Fibroblast of lung (primary cell): ENCODE results near the gene NDUFAF7. TPM values are rescaled to one million over a fixed set of nuclear protein-coding genes. Genes with fewer than 3 reads are reported as not detected.
A peak's percentile ranks its signal among the peaks of the same experiment; 100 is the strongest.

Experiments used
- DNase-seq, 2 donors: peaks; one replicate each; pipeline versions ENCODE4 v3.0.0 to v3.0.0-alpha.2; 2010; ENCODE audit warnings: low read depth in 2 of 2
- H2AFZ ChIP-seq: 2 replicates; pipeline ENCODE4 v1.5.1; 2012; ENCODE audit warnings: low read length, control low read depth, inconsistent platforms
- H3K27ac ChIP-seq: 2 replicates; pipeline ENCODE4 v1.5.1; 2011; ENCODE audit warnings: low read length, control low read depth; ENCODE audit not compliant: insufficient read depth
- H3K27me3 ChIP-seq: 2 replicates; pipeline ENCODE4 v1.5.1; 2011; ENCODE audit warnings: mild to moderate bottlenecking, low read length; ENCODE audit not compliant: control insufficient read depth, insufficient read depth
- H3K36me3 ChIP-seq: 2 replicates; pipeline ENCODE4 v1.5.1; 2011; ENCODE audit warnings: low read length; ENCODE audit not compliant: control insufficient read depth, insufficient read depth
- H3K4me1 ChIP-seq: 2 replicates; pipeline ENCODE4 v1.5.1; 2011; ENCODE audit warnings: low read length; ENCODE audit not compliant: control insufficient read depth, insufficient read depth; ENCODE audit errors: extremely low read depth
- H3K4me2 ChIP-seq: 2 replicates; pipeline ENCODE4 v1.5.1; 2011; ENCODE audit warnings: low read length, control low read depth; ENCODE audit not compliant: insufficient read depth; ENCODE audit errors: extremely low read depth
- H3K4me3 ChIP-seq, 4 experiments: fragments of 200-600 bp in 1 of 4; sonication (generic) in 1 of 4; replicated peaks in 1 of 4; 2 replicates each; pipeline ENCODE4 v1.5.1; 2011 to 2016; ENCODE audit warnings: low read length in 4 of 4, low read depth in 3 of 4, mild to moderate bottlenecking in 3 of 4, control low read depth in 2 of 4, inconsistent platforms in 1 of 4, mixed read lengths in 1 of 4; ENCODE audit not compliant: insufficient read depth in 1 of 4; ENCODE audit errors: control extremely low read depth in 1 of 4
- H3K79me2 ChIP-seq: 2 replicates; pipeline ENCODE4 v1.5.1; 2012; ENCODE audit warnings: mild to moderate bottlenecking, low read length, inconsistent platforms; ENCODE audit not compliant: control insufficient read depth, insufficient read depth
- H3K9ac ChIP-seq: 2 replicates; pipeline ENCODE4 v1.5.1; 2011; ENCODE audit warnings: mild to moderate bottlenecking, low read length, control low read depth; ENCODE audit not compliant: insufficient read depth
- H3K9me3 ChIP-seq: 2 replicates; pipeline ENCODE4 v1.5.1; 2012; ENCODE audit warnings: low read depth, low read length; ENCODE audit not compliant: control insufficient read depth, insufficient read depth
- H4K20me1 ChIP-seq: 2 replicates; pipeline ENCODE4 v1.5.1; 2011; ENCODE audit warnings: low read length; ENCODE audit not compliant: control insufficient read depth, insufficient read depth; ENCODE audit errors: extremely low read depth
- EZH2 ChIP-seq: IDR thresholded peaks from 2 replicates; pipeline ENCODE4 v1.5.1; 2012; ENCODE audit warnings: low read length, control low read depth, mild to moderate bottlenecking; ENCODE audit errors: missing control alignments
- polyA plus RNA-seq, 2 donors: library from polyadenylated mRNA; depleted of rRNA in 1 of 2; stranded (reverse) in 1 of 2; unstranded in 1 of 2; fragments of >200 nt; gene quantifications; 2 replicates each; pipeline ENCODE4 v1.2.1, GENCODE V29; 2011 to 2012; ENCODE audit warnings: missing spikeins in 1 of 2
- total RNA-seq: library from RNA; depleted of rRNA; stranded (reverse); fragments of >200 nt; gene quantifications from 2 replicates; pipeline ENCODE4 v1.2.1, GENCODE V29; 2014
- TF ChIP-seq, protein P1 (sequence below), 2 donors: IDR thresholded peaks in 1 of 2; conservative IDR thresholded peaks in 1 of 2; 1 replicate in 1 of 2; 2 replicates in 1 of 2; pipeline ENCODE4 v1.5.1; 2011 to 2012; ENCODE audit warnings: low read length in 2 of 2, control low read depth in 1 of 2, inconsistent platforms in 1 of 2, low read depth in 1 of 2, mild to moderate bottlenecking in 1 of 2

Gene NDUFAF7
- total and polyA plus RNA-seq, 2 donors (not counting 1 experiment from before 2014, with no cell fraction given): 16.8 to 18.7 TPM

DNA sequence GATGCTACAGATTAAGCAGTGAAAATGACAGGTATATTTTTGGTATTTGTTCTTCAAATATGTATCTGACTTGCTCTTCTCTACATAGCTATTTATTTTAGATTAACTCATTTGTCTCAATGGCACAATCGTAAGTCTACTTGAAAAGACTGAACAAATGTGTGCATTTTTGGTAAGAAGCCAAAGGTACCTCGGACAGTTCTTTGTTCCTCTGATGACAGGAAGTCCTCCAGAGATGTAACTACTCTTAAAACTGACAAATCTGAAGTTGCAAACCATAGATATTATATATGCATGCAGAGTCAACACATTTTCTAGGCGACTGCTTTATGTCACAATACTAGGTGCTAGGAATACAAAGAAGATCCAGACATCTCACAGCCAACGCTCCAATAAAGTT, 36.7 kb downstream of the NDUFAF7 start:
- TF ChIP-seq, protein P1, sequence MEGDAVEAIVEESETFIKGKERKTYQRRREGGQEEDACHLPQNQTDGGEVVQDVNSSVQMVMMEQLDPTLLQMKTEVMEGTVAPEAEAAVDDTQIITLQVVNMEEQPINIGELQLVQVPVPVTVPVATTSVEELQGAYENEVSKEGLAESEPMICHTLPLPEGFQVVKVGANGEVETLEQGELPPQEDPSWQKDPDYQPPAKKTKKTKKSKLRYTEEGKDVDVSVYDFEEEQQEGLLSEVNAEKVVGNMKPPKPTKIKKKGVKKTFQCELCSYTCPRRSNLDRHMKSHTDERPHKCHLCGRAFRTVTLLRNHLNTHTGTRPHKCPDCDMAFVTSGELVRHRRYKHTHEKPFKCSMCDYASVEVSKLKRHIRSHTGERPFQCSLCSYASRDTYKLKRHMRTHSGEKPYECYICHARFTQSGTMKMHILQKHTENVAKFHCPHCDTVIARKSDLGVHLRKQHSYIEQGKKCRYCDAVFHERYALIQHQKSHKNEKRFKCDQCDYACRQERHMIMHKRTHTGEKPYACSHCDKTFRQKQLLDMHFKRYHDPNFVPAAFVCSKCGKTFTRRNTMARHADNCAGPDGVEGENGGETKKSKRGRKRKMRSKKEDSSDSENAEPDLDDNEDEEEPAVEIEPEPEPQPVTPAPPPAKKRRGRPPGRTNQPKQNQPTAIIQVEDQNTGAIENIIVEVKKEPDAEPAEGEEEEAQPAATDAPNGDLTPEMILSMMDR (conservative IDR thresholded peaks at IDR 0.05 in 1 of 2, IDR thresholded peaks at IDR 0.05 in 1 of 2; ENCODE audit: low read depth in 1 of 2, low read length in 2 of 2): no peak
- no peak for TF ChIP-seq EZH2
- no peak overlapping the region for H3K27ac ChIP-seq

DNA sequence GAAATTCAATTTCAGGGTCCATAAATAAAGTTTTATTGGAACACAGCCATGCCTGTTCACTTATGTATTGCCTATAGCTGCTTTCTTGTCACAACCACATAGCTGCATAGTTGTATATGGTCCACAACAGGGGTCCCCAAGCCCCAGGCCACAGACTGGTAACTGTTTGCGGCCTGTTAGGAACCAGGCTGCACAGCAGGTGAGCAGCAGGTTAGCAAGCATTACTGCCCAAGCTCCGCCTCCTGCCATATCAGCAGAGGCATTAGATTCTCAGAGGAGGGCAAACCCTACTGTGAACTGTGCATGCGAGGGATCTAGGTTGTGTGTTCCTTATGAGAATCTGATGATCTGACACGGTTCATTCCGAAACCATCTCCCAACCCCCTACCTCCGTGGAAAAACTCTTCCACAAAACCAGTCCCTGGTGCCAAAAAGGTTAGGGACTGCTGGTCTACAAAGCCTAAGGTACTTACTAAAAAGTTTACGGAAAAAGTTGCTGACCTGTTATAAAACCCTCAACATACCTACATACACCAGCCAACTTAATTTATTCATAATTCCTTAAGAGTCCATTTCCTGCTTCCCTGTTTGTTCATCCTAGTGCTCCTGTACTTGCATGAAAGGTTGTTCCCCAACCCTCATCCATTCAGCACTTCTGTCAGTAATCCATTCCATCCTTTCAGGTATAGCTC, 40.1 kb downstream of the NDUFAF7 start:
- TF ChIP-seq EZH2: no peak
- TF ChIP-seq, protein P1 (conservative IDR thresholded peaks at IDR 0.05 in 1 of 2, IDR thresholded peaks at IDR 0.05 in 1 of 2; ENCODE audit: low read depth in 1 of 2, low read length in 2 of 2): no peak

More for the DNA sequence above, 36.7 kb downstream of the NDUFAF7 start:
- H3K9me3 ChIP-seq: no peaks in the 10 kb centered on the region
- H3K4me2 ChIP-seq: no peak overlapping the region
- no peaks in the 10 kb centered on the region for H3K4me1 ChIP-seq
- no peaks in the 10 kb centered on the region for H3K79me2 ChIP-seq
- no peak overlapping the region for H3K4me3 ChIP-seq
- no peaks in the 10 kb centered on the region for H3K36me3 ChIP-seq
- H3K27me3 ChIP-seq: no peaks in the 10 kb centered on the region
- no peak overlapping the region for H2AFZ ChIP-seq
- no peak overlapping the region for H3K9ac ChIP-seq
- DNase-seq: no peak
- H4K20me1 ChIP-seq: no peaks in the 10 kb centered on the region

DNA sequence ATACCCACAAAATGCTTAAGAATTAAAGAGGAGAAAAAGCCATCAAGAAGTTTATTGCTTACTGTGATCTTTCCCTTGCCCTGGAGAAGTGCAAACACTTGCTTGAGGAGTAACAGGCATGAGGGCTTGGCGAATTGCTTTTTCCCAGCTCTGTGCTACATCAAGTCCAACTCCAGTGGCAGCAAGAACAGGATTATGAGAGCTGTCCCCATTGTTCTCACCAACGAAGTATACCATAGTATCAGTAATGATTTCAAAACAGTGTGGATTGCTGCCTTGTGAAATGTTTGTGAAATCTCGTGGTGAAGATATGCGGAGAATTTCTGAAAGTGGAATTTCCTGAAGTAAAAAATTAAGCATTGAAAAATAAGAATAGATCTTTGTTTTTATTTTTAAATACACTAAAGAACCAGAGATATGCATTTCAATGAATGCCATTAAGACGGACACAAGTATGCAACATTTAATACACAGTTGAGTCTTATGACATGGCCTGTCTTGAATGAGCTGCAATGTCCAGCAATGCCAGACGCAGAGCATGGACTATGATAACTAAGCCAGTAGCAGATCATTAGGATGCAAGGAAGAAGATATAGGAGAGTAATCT, 43.0 kb downstream of the NDUFAF7 start:
- no peaks in the 10 kb centered on the region for H3K4me1 ChIP-seq
- no peaks in the 10 kb centered on the region for H3K9me3 ChIP-seq
- H3K27me3 ChIP-seq: no peaks in the 10 kb centered on the region
- H3K4me3 ChIP-seq: no peak overlapping the region
- no peak overlapping the region for H3K4me2 ChIP-seq
- H3K27ac ChIP-seq: no peak overlapping the region
- no peaks in the 10 kb centered on the region for H4K20me1 ChIP-seq
- DNase-seq: peak in 1 of 2 donors; percentile 17
- H2AFZ ChIP-seq: no peak overlapping the region
- TF ChIP-seq, protein P1 (conservative IDR thresholded peaks at IDR 0.05 in 1 of 2, IDR thresholded peaks at IDR 0.05 in 1 of 2; ENCODE audit: low read depth in 1 of 2, low read length in 2 of 2): no peak
- no peak for TF ChIP-seq EZH2
- peaks cover 2% of the 10 kb centered on the region for H3K36me3 ChIP-seq
- no peak overlapping the region for H3K9ac ChIP-seq
- H3K79me2 ChIP-seq: no peaks in the 10 kb centered on the region

More for the DNA sequence above, 40.1 kb downstream of the NDUFAF7 start:
- no peak for DNase-seq
- Histone ChIP-seq H3K9ac (no peak overlapping the region), H3K4me3 (no peak overlapping the region), H3K27ac (no peak overlapping the region), H3K4me1 (no peaks in the 10 kb centered on the region), H3K4me2 (no peak overlapping the region), H3K36me3 (no peaks in the 10 kb centered on the region), H3K9me3 (no peaks in the 10 kb centered on the region), H2AFZ (no peak overlapping the region), H3K79me2 (no peaks in the 10 kb centered on the region), H3K27me3 (no peaks in the 10 kb centered on the region), H4K20me1 (no peaks in the 10 kb centered on the region)
